ENCODE data around the gene ACAA2.

ACAA2 gene

DNA sequence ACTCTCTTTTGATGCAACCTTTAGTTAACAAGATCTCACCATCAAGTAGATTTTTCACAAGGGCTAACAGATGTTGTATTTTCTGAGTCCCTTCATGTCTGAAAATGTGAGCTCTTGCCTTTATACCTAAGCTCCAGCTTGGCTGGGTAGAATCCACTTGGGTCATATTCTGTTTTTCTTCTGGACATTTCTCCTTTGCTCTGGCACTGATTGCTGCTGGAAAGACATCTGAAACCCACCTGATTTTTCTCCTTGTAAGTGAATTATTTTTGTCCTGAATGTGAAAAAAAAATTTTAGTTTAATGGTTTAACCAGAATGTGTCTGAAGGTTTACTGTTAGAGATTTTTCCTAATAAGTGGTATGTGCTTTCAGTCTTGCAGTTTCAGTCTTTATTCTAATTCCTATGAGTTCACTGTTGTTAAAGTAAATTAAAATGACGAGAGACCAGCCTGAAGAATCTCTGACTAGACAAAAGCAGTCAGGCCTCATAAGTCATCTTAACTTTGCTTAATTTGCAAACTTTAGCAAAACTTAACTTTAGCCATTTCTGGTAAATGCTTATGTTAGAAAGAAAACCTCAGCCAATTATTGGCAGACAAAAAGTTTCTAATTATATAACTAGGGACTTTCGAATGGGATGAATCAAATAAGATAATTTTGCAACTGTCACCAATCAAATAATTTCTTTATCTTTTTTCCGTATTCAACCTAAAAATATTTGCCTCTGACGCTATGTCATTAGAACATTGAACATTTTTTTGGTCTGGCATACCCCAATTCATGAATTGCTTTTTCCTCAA is 70.8 kb downstream of the ACAA2 start:
- ATAC-seq, result peak; percentile 73
- TF ChIP-seq, protein P1, sequence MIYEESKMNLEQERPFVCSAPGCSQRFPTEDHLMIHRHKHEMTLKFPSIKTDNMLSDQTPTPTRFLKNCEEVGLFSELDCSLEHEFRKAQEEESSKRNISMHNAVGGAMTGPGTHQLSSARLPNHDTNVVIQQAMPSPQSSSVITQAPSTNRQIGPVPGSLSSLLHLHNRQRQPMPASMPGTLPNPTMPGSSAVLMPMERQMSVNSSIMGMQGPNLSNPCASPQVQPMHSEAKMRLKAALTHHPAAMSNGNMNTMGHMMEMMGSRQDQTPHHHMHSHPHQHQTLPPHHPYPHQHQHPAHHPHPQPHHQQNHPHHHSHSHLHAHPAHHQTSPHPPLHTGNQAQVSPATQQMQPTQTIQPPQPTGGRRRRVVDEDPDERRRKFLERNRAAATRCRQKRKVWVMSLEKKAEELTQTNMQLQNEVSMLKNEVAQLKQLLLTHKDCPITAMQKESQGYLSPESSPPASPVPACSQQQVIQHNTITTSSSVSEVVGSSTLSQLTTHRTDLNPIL (CRISPR knock-in tag; IDR thresholded peaks at IDR 0.05; ENCODE audit: low read depth), result no peak
- no peak for TF ChIP-seq ZNF8 (CRISPR knock-in tag; IDR thresholded peaks at IDR 0.05)

DNA sequence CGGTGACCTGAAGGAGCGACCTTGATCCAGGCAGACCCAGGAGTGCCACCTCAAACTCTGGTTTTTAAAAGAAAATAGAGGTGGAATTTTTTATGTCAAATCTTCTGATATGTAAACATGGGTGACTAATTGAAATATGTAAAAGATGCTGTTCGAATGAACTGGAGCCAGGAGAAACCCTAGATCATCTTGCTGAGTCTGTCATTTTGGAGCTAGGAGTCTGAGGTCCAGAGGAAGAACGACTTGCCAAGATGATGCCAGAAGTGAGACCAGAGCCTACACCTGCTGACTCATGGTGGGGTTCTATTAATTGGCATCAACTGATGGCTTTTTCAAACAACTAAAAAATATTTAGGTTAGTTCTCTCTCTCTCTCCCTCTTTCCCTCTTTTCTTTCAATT is 74.1 kb downstream of the ACAA2 start:
- TF ChIP-seq TOX (CRISPR knock-in tag; IDR thresholded peaks at IDR 0.05; ENCODE audit: borderline replicate concordance) (no peak), GLIS3 (CRISPR knock-in tag; IDR thresholded peaks at IDR 0.05) (no peak), ISL1 (CRISPR knock-in tag; IDR thresholded peaks at IDR 0.05) (no peak), ZNF8 (CRISPR knock-in tag; IDR thresholded peaks at IDR 0.05) (no peak), ARNTL (CRISPR knock-in tag; IDR thresholded peaks at IDR 0.05; ENCODE audit: borderline replicate concordance, low read depth) (no peak), BACH2 (CRISPR knock-in tag; IDR thresholded peaks at IDR 0.05; ENCODE audit: borderline replicate concordance) (no peak), ZNF70 (CRISPR knock-in tag; IDR thresholded peaks at IDR 0.05) (no peak), ESRRG (CRISPR knock-in tag; IDR thresholded peaks at IDR 0.05) (no peak), SNAI2 (CRISPR knock-in tag; IDR thresholded peaks at IDR 0.05) (no peak), ZFP30 (CRISPR knock-in tag; IDR thresholded peaks at IDR 0.05) (no peak), TSHZ2 (CRISPR knock-in tag; IDR thresholded peaks at IDR 0.05) (no peak), PPARA (CRISPR knock-in tag; IDR thresholded peaks at IDR 0.05; ENCODE audit: borderline replicate concordance) (no peak), ZC3H10 (CRISPR knock-in tag; IDR thresholded peaks at IDR 0.05) (no peak)
- TF ChIP-seq, protein P2, sequence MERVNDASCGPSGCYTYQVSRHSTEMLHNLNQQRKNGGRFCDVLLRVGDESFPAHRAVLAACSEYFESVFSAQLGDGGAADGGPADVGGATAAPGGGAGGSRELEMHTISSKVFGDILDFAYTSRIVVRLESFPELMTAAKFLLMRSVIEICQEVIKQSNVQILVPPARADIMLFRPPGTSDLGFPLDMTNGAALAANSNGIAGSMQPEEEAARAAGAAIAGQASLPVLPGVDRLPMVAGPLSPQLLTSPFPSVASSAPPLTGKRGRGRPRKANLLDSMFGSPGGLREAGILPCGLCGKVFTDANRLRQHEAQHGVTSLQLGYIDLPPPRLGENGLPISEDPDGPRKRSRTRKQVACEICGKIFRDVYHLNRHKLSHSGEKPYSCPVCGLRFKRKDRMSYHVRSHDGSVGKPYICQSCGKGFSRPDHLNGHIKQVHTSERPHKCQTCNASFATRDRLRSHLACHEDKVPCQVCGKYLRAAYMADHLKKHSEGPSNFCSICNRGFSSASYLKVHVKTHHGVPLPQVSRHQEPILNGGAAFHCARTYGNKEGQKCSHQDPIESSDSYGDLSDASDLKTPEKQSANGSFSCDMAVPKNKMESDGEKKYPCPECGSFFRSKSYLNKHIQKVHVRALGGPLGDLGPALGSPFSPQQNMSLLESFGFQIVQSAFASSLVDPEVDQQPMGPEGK (CRISPR knock-in tag; IDR thresholded peaks at IDR 0.05; ENCODE audit: borderline replicate concordance), result no peak
- TF ChIP-seq, protein P3, sequence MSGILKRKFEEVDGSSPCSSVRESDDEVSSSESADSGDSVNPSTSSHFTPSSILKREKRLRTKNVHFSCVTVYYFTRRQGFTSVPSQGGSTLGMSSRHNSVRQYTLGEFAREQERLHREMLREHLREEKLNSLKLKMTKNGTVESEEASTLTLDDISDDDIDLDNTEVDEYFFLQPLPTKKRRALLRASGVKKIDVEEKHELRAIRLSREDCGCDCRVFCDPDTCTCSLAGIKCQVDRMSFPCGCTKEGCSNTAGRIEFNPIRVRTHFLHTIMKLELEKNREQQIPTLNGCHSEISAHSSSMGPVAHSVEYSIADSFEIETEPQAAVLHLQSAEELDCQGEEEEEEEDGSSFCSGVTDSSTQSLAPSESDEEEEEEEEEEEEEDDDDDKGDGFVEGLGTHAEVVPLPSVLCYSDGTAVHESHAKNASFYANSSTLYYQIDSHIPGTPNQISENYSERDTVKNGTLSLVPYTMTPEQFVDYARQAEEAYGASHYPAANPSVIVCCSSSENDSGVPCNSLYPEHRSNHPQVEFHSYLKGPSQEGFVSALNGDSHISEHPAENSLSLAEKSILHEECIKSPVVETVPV (CRISPR knock-in tag; IDR thresholded peaks at IDR 0.05), result no peak
- ATAC-seq, result no peak; the same call in 2 of the 3 replicates

- ATAC-seq, result no peak
- TF ChIP-seq CSDC2 (CRISPR knock-in tag; IDR thresholded peaks at IDR 0.05), result no peak
- TF ChIP-seq, protein P2 (CRISPR knock-in tag; IDR thresholded peaks at IDR 0.05; ENCODE audit: borderline replicate concordance), result no peak
- TF ChIP-seq TCF4 (CRISPR knock-in tag; IDR thresholded peaks at IDR 0.05; ENCODE audit: borderline replicate concordance), result no peak
- no peak for TF ChIP-seq ARNTL (CRISPR knock-in tag; IDR thresholded peaks at IDR 0.05; ENCODE audit: borderline replicate concordance, low read depth)
- no peak for TF ChIP-seq ZNF70 (CRISPR knock-in tag; IDR thresholded peaks at IDR 0.05)
- TF ChIP-seq BACH2 (CRISPR knock-in tag; IDR thresholded peaks at IDR 0.05; ENCODE audit: borderline replicate concordance), result no peak
- TF ChIP-seq ZNF565 (CRISPR knock-in tag; conservative IDR thresholded peaks at IDR 0.05; ENCODE audit: low read depth), result no peak
- no peak for TF ChIP-seq ZFP3 (CRISPR knock-in tag; IDR thresholded peaks at IDR 0.05)
- TF ChIP-seq ESRRG (CRISPR knock-in tag; IDR thresholded peaks at IDR 0.05), result no peak
- no peak for TF ChIP-seq SNAI2 (CRISPR knock-in tag; IDR thresholded peaks at IDR 0.05)
- no peak for TF ChIP-seq ZC3H10 (CRISPR knock-in tag; IDR thresholded peaks at IDR 0.05)
- TF ChIP-seq, protein P4, sequence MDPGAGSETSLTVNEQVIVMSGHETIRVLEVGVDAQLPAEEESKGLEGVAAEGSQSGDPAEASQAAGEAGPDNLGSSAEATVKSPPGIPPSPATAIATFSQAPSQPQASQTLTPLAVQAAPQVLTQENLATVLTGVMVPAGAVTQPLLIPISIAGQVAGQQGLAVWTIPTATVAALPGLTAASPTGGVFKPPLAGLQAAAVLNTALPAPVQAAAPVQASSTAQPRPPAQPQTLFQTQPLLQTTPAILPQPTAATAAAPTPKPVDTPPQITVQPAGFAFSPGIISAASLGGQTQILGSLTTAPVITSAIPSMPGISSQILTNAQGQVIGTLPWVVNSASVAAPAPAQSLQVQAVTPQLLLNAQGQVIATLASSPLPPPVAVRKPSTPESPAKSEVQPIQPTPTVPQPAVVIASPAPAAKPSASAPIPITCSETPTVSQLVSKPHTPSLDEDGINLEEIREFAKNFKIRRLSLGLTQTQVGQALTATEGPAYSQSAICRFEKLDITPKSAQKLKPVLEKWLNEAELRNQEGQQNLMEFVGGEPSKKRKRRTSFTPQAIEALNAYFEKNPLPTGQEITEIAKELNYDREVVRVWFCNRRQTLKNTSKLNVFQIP (CRISPR knock-in tag; IDR thresholded peaks at IDR 0.05; ENCODE audit: borderline replicate concordance, low read depth), result no peak
- TF ChIP-seq ISL1 (CRISPR knock-in tag; IDR thresholded peaks at IDR 0.05), result no peak
Observed at GRCh38 chr18:49738721-49739120, 74.6 kb downstream of the ACAA2 start.
